ENCODE measurements around the gene RABEPK.
"Not testable (repeated sequence)": the region's sequence is repeated elsewhere in the genome, so short reads cannot be mapped to it uniquely, and the experiment has no call there.

RABEPK gene

GRCh38 chr9:125200216-125201047, at the start of gene RABEPK:
Gene RABEPK, plus strand, starts transcription at chr9:125200542. Its CDS starts 2,472 bp downstream, at chr9:125203014.
- DNase-seq = peak; percentile 95

DNA sequence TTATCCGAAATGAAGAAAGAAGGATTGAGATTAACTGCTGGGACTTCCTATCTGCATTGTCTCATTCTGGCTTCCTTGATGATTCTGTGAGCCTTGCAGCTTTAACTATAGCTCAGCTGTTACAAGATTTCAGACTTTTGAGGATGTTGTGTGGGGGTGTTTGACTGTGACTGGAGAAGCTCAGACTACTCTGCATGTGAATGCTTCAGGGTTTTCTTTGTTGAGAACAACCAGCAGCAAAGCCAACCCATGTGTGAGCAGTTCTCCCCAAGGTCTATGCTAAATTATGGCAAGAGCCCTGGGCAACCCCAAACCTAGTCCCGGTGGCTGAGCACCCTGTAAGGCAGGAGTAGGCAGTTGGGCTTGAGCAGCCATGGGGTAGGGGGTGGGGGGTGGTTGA, 48.6 kb upstream of the RABEPK start:
- no peak for DNase-seq

DNA sequence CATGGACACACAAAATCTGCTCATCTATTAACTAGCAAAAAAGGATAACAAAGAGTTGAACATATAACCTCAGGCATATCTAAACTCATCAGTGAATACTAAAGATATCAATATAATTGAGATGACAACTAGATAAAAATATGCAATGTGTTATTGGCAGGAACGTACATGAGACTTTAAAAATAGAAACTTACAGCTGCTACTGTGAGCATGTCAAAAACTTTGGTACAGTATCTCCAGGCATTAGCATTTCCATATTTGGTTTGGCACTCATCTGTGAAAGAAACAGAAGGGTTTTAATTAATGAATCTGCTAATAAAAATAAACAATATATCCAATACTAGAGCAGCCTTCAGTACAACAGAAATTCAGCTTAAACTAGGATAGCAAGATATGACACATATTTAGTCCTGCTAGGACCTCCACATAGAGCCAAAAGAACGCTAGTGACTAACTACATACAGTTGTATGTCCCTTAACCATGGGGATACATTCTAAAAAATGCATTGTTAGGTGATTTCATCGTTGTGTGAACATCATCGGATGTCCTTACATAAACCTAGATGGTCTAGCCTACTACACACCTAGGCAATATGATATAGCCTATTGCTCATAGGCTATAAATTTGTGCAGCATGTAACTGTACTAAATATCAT, 46.5 kb upstream of the RABEPK start:
- DNase-seq = no peak

- no peak for DNase-seq
Observed at GRCh38 chr9:125156551-125156950, 43.8 kb upstream of the RABEPK start.

- DNase-seq = no peak
Observed at GRCh38 chr9:125160750-125161149, 39.6 kb upstream of the RABEPK start.

- no peak for DNase-seq
Observed at GRCh38 chr9:125161284-125161918, 38.9 kb upstream of the RABEPK start.

GRCh38 chr9:125162891-125163290, 37.5 kb upstream of the RABEPK start:
- DNase-seq = not testable (repeated sequence)

DNA sequence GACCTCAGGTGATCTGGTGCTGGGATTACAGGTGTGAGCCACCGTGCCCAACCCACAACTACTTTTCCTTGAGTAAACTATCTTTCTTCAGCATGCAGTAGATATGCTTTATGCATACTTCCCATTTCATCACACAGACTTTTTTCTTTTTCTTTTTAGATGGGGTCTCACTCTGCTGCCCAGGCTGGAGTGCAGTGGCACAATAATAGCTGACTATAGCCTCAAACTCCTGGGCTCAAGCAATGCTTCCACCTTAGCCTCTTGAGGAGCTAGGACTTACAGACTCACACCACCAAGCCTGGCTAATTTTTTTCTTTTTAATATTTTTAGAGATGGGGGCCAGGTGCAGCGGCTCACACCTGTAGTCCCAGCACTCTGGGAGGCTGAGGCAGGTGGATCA, 33.6 kb upstream of the RABEPK start:
- no peak for DNase-seq

DNA sequence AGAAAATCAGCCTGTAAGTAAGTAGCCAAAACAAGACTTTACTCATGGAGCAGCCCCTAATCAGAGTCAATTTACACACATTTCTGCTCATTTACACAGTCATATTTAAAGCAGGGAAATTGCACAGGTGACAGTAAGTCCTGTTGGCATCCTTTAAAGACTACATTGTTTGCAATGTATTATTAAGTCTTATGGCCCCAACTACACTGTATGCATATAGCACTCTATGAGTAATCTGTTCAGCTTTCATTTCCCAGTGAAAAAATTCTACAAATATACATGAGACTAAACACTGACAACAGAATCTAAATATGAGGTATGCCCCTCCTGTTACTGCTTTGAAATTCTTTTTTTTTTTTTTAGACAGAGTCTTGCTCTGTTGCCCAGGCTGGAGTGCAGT, 30.4 kb upstream of the RABEPK start:
- no peak for DNase-seq

DNA sequence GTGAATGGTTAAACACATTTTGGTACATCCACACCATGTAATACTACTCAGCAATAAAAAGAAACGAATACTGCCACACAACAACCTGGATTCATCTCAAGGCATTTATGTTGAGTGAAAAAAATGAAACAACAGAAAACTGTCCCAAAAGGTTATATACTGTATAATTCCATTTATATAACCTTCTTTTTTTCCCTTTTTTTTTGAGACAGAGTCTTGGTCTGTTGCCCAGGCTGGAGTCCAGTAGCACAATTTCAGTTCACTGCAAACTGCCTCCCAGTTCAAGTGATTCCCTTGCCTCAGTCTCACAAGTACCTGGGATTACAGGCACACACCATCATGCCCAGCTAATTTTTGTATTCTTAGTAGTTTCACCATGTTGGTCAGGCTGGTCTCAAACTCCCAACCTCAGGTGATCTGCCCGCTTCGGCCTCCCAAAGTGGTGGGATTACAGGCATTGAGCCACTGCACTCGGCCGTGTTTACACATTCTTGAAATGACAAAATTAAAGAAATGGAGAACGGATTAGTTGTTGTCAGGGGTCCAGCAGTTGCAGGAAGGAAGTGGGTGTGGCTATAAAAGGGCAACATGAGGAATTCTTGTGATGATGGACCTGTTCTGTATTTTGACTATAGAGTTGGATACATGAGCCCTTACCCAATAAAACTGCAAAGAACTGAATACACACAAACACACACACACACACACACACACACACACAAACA, 28.1 kb upstream of the RABEPK start:
- no peak for DNase-seq

- no peak for DNase-seq
Observed at GRCh38 chr9:125176636-125177035, 23.7 kb upstream of the RABEPK start.

DNA sequence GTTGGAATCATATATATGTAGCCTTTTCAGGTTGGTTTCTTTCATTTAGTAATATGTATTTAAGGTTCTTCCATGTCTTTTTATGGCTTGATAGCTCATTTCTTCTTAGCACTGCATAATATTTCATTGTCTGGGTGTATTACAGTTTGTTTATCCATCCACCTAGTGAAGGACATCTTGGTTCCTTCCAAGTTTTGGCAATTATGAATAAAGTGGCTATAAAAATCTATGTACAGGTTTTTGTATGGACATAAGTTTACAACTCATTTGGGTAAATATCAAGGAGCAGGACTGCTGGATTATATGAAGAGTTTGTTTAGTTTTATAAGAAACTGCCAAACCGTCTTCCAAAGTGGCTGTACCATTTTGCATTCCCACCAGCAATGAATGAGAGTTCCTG, 22.5 kb upstream of the RABEPK start:
- DNase-seq = no peak

GRCh38 chr9:125179776-125180175, 20.6 kb upstream of the RABEPK start:
- DNase-seq = not testable (repeated sequence)

- no peak for DNase-seq
Observed at GRCh38 chr9:125180876-125181275, 19.5 kb upstream of the RABEPK start.

DNA sequence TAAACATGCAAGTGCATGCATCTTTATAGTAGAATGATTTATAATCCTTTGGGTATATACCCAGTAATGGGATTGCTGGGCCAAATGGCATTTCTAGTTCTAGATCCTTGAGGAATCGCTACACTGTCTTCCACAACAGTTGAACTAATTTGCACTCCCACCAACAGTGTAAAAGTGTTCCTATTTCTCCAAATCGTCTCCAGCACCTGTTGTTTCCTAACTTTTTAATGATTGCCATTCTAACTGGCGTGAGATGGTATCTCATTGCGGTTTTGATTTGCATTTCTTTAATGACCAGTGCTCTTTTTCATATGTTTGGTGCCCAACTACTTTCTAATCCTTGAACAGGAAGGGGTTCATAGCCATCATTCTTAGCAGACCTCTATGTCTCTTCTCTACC, 18.6 kb upstream of the RABEPK start:
- not testable (repeated sequence) for DNase-seq

- DNase-seq = no peak
Observed at GRCh38 chr9:125183054-125183453, 17.3 kb upstream of the RABEPK start.

GRCh38 chr9:125183561-125183960, 16.8 kb upstream of the RABEPK start:
- DNase-seq = no peak

GRCh38 chr9:125189011-125189360, 11.4 kb upstream of the RABEPK start:
- DNase-seq = peak; percentile 41

GRCh38 chr9:125189361-125190289, 10.7 kb upstream of the RABEPK start, which contains the start of gene PPP6C:
Gene PPP6C, minus strand, starts transcription at chr9:125189803. Its CDS starts 85 bp downstream, at chr9:125189718.
- peak; percentile 97 for DNase-seq

DNA sequence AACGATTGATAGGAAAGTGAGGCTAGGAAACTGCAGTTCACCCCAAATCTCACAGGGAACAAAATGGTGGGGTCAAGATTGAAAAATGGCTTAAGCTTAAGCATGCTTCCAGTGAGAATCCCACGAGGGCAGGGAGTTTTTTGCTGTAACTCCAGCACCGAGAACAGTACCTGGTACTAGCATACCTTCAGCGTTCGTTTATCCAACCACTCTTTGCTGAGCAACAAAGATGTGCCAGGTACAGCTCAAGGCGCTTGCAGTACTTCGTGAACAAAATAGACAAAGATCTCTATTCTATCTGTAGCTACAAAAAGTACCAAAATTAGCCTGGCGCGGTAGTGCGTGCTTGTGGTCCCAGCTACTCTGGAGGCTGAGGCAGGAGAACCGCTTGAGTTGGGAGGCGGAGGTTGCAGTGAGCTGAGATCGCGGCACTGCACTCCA, 10.0 kb upstream of the RABEPK start:
- peak; percentile 40 for DNase-seq

- DNase-seq = peak; percentile 32
Observed at GRCh38 chr9:125194466-125194865, 5.9 kb upstream of the RABEPK start.

DNA sequence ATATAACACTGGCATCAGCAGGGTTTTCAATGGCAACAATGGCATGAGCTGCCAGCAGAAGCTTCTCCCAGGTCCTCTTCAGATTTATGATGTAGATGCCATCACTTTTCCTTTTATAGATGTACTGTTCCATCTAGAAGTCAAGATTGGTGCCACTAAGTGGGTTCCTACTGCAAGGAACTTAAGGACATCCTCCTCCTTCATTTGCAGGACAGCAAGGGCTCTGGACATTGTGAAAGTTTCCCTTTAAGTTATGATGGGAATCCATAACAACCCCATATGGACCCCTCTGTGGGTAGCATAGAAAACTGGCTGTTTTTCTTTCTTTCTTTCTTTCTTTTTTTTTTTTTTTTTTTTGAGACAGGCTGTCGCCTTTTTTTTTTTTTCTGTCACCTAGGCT, 4.8 kb upstream of the RABEPK start:
- DNase-seq = not testable (repeated sequence)

All from CD4-positive, alpha-beta T cell treated with Interleukin-17A for 4 hours (primary cell).